Astrocyte of the spinal cord (primary cell): ENCODE results near the gene DUSP23.

ENCODE experiments used
- DNase-seq: peaks from one replicate; pipeline ENCODE4 v3.0.0; 2011; ENCODE audit warnings: low read depth, low spot score
- H3K4me3 ChIP-seq: 2 replicates; pipeline ENCODE4 v1.5.1; 2011; ENCODE audit warnings: low read depth, mild to moderate bottlenecking, low read length, moderate library complexity
- CTCF ChIP-seq: IDR thresholded peaks from 2 replicates; pipeline ENCODE4 v1.5.1; 2012; ENCODE audit warnings: low read depth, mild to moderate bottlenecking, low read length, inconsistent platforms
- in situ Hi-C: cut with HindIII; loops from 2 replicates; pipeline ENCODE4 v1.10.0; 2017; ENCODE audit warnings: low sequenced_read_pairs

Gene DUSP23

DNA sequence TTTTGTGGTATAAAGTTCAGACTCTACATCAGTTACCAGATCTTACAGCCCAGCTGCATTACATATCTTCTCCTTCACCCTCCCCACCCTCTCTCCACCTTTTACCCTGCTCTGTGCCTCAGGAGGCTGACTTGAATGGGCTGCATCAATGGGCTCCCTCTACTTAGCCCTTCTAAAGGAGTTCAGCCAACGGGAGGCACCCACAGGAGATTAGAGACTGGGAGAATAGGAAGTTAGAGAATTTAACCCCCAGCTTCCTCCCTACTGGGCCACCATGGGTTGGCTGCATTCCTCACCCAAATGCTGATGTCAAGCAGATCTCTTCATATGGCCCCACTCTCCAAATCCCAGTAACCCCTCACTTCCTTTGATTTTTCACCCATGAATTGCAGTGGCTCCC lies 17.1 kb upstream of the DUSP23 start:
- DNase-seq, result no peak
- no peak overlapping the region for H3K4me3 ChIP-seq
- no peak for TF ChIP-seq CTCF
- in situ Hi-C loops, result no loop called here

GRCh38 chr1:159765806-159766205 lies 15.0 kb upstream of the DUSP23 start:
- DNase-seq, result no peak
- in situ Hi-C loops, result no loop called here
- H3K4me3 ChIP-seq, result no peak overlapping the region
- TF ChIP-seq CTCF, result no peak

DNA sequence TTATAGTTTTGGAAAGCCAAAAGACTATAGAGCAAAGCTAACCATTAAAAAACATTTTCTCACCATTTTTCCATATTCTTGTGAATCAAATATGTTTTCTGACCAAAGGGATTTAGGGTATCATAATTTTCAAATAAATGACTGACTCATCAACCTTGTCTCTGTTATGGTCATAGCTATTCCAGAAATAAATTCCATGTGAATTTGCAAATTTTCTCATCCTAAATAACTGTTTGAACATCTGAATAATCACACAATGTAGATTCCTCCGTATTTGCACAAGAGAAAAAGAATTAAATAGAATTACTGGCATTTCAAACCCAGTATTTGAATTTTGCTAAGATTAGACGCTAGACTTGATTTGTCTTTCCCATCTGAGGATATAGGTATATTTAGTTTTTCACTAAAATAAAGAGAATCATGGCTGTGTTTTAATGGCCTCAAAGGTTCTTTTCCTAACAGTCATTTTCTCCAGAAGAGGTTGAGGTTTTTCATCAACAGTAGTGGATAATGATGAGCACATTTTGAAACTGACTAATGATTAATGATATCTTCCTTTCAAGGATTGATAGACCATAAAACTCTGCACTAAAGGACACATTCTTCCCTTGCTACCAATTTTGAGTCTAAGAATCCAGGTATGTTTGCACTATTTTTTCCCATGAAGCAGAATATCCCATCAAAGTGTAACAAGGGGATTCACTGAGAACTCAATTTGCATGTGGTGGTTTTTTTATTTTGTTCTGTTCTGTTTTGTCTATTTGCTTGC lies 9.5 kb upstream of the DUSP23 start:
- no peak for DNase-seq
- no peak overlapping the region for H3K4me3 ChIP-seq
- TF ChIP-seq CTCF, result no peak
- in situ Hi-C loops, result no loop called here

GRCh38 chr1:159774465-159774864 lies 6.3 kb upstream of the DUSP23 start:
- in situ Hi-C loops, result no loop called here
- TF ChIP-seq CTCF, result no peak

DNA sequence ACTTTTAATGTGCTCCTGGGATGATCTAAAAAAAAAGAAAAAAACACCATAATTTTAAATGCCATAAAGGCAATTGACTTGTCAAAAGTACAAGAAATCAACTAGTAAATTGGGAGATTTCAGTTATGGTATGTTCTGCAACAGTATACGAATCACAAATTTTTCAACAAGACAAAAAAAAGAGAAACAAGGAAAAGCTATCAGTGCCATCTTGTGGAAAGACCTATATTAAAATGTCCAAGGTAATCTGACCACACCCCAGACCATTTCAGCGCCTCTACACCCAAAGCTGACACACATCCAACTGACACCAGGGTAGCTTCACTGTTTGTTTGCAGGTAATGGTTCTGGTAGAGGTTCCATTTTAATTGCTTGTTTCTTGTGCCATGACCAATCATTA lies 5.0 kb upstream of the DUSP23 start:
- no peak for DNase-seq
- no peak overlapping the region for H3K4me3 ChIP-seq
- no peak for TF ChIP-seq CTCF
- in situ Hi-C loops, result loop anchor here (25.0 kb wide), 1 partner anchor 112 kb away; no protein-coding TSS in a partner anchor

More at GRCh38 chr1:159774465-159774864, 6.3 kb upstream of the DUSP23 start:
- no peak overlapping the region for H3K4me3 ChIP-seq
- DNase-seq, result no peak

DNA sequence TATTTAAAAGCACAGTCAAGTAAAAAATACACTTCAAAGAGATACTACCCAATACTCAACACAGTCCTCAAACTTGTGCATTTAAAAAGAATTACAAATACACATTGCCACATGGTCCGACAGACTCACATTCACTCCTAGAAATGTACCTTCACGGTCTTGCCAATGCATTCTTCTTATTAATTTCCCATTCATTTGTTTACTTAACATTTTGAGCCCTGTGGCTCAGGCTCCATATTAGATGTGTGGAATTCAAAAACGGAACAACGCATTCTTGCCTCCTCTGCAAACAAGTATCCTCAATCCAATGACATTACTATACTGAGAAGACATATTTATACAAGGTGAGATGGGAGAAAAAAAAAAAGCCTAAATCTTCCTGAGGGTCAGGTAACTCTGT lies 2.5 kb upstream of the DUSP23 start:
- no peak for TF ChIP-seq CTCF

More for the DNA sequence above, 2.5 kb upstream of the DUSP23 start:
- peak; percentile 34 for DNase-seq
- no peak overlapping the region for H3K4me3 ChIP-seq
- in situ Hi-C loops, result loop anchor here (25.0 kb wide), 1 partner anchor 109 kb away; no protein-coding TSS in a partner anchor
